ENCODE data around the gene HIGD2B. TPM values are rescaled to one million over a fixed set of nuclear protein-coding genes. Genes with fewer than 3 reads are reported as not detected.

Gene HIGD2B
- total RNA-seq, 1 experiment from 2014 or later: not detected

DNA sequence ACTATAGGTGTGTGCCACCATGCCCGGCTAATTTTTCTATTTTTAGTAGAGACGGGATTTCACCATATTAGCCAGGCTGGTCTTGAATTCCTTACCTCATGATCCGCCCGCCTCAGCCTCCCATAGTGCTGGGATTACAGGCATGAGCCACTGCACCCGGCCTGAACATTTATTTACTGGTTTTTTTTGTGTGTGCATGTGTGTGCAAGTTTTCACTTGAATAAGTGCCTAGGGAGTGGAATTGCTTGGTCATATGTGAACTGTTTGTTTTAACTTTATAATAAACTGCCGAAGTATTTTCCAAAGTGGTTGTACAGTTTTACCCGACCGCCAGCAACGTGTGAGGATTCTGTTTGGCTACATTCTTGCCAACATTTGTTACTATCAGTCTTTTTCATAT, 14.1 kb upstream of the HIGD2B start (continued):
- TF ChIP-seq, protein P1, sequence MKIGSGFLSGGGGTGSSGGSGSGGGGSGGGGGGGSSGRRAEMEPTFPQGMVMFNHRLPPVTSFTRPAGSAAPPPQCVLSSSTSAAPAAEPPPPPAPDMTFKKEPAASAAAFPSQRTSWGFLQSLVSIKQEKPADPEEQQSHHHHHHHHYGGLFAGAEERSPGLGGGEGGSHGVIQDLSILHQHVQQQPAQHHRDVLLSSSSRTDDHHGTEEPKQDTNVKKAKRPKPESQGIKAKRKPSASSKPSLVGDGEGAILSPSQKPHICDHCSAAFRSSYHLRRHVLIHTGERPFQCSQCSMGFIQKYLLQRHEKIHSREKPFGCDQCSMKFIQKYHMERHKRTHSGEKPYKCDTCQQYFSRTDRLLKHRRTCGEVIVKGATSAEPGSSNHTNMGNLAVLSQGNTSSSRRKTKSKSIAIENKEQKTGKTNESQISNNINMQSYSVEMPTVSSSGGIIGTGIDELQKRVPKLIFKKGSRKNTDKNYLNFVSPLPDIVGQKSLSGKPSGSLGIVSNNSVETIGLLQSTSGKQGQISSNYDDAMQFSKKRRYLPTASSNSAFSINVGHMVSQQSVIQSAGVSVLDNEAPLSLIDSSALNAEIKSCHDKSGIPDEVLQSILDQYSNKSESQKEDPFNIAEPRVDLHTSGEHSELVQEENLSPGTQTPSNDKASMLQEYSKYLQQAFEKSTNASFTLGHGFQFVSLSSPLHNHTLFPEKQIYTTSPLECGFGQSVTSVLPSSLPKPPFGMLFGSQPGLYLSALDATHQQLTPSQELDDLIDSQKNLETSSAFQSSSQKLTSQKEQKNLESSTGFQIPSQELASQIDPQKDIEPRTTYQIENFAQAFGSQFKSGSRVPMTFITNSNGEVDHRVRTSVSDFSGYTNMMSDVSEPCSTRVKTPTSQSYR (CRISPR knock-in tag; IDR thresholded peaks at IDR 0.05): no peak
- TF ChIP-seq ZNF317 (CRISPR knock-in tag; IDR thresholded peaks at IDR 0.05; ENCODE audit: borderline replicate concordance, low read depth) (no peak), FOXK1 (CRISPR knock-in tag; IDR thresholded peaks at IDR 0.05) (no peak), ZNF138 (CRISPR knock-in tag; conservative IDR thresholded peaks at IDR 0.05) (no peak), ZNF416 (CRISPR knock-in tag; IDR thresholded peaks at IDR 0.05) (no peak), JAZF1 (CRISPR knock-in tag; IDR thresholded peaks at IDR 0.05) (no peak), FOXP1 (CRISPR knock-in tag; IDR thresholded peaks at IDR 0.05; ENCODE audit: borderline replicate concordance) (no peak), ZNF396 (CRISPR knock-in tag; IDR thresholded peaks at IDR 0.05; ENCODE audit: borderline replicate concordance) (no peak)
- TF ChIP-seq, protein P2, sequence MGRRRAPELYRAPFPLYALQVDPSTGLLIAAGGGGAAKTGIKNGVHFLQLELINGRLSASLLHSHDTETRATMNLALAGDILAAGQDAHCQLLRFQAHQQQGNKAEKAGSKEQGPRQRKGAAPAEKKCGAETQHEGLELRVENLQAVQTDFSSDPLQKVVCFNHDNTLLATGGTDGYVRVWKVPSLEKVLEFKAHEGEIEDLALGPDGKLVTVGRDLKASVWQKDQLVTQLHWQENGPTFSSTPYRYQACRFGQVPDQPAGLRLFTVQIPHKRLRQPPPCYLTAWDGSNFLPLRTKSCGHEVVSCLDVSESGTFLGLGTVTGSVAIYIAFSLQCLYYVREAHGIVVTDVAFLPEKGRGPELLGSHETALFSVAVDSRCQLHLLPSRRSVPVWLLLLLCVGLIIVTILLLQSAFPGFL (CRISPR knock-in tag; IDR thresholded peaks at IDR 0.05; ENCODE audit: borderline replicate concordance): no peak
- TF ChIP-seq, protein P3, sequence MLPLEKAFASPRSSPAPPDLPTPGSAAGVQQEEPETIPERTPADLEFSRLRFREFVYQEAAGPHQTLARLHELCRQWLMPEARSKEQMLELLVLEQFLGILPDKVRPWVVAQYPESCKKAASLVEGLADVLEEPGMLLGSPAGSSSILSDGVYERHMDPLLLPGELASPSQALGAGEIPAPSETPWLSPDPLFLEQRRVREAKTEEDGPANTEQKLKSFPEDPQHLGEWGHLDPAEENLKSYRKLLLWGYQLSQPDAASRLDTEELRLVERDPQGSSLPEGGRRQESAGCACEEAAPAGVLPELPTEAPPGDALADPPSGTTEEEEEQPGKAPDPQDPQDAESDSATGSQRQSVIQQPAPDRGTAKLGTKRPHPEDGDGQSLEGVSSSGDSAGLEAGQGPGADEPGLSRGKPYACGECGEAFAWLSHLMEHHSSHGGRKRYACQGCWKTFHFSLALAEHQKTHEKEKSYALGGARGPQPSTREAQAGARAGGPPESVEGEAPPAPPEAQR (CRISPR knock-in tag; IDR thresholded peaks at IDR 0.05): no peak
- TF ChIP-seq, protein P4, sequence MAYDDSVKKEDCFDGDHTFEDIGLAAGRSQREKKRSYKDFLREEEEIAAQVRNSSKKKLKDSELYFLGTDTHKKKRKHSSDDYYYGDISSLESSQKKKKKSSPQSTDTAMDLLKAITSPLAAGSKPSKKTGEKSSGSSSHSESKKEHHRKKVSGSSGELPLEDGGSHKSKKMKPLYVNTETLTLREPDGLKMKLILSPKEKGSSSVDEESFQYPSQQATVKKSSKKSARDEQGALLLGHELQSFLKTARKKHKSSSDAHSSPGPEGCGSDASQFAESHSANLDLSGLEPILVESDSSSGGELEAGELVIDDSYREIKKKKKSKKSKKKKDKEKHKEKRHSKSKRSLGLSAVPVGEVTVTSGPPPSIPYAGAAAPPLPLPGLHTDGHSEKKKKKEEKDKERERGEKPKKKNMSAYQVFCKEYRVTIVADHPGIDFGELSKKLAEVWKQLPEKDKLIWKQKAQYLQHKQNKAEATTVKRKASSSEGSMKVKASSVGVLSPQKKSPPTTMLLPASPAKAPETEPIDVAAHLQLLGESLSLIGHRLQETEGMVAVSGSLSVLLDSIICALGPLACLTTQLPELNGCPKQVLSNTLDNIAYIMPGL (CRISPR knock-in tag; IDR thresholded peaks at IDR 0.05): no peak
- TF ChIP-seq, protein P5, sequence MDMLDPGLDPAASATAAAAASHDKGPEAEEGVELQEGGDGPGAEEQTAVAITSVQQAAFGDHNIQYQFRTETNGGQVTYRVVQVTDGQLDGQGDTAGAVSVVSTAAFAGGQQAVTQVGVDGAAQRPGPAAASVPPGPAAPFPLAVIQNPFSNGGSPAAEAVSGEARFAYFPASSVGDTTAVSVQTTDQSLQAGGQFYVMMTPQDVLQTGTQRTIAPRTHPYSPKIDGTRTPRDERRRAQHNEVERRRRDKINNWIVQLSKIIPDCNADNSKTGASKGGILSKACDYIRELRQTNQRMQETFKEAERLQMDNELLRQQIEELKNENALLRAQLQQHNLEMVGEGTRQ (CRISPR knock-in tag; IDR thresholded peaks at IDR 0.05): no peak
- TF ChIP-seq, protein P6, sequence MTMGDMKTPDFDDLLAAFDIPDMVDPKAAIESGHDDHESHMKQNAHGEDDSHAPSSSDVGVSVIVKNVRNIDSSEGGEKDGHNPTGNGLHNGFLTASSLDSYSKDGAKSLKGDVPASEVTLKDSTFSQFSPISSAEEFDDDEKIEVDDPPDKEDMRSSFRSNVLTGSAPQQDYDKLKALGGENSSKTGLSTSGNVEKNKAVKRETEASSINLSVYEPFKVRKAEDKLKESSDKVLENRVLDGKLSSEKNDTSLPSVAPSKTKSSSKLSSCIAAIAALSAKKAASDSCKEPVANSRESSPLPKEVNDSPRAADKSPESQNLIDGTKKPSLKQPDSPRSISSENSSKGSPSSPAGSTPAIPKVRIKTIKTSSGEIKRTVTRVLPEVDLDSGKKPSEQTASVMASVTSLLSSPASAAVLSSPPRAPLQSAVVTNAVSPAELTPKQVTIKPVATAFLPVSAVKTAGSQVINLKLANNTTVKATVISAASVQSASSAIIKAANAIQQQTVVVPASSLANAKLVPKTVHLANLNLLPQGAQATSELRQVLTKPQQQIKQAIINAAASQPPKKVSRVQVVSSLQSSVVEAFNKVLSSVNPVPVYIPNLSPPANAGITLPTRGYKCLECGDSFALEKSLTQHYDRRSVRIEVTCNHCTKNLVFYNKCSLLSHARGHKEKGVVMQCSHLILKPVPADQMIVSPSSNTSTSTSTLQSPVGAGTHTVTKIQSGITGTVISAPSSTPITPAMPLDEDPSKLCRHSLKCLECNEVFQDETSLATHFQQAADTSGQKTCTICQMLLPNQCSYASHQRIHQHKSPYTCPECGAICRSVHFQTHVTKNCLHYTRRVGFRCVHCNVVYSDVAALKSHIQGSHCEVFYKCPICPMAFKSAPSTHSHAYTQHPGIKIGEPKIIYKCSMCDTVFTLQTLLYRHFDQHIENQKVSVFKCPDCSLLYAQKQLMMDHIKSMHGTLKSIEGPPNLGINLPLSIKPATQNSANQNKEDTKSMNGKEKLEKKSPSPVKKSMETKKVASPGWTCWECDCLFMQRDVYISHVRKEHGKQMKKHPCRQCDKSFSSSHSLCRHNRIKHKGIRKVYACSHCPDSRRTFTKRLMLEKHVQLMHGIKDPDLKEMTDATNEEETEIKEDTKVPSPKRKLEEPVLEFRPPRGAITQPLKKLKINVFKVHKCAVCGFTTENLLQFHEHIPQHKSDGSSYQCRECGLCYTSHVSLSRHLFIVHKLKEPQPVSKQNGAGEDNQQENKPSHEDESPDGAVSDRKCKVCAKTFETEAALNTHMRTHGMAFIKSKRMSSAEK (CRISPR knock-in tag; IDR thresholded peaks at IDR 0.05; ENCODE audit: borderline replicate concordance): no peak

DNA sequence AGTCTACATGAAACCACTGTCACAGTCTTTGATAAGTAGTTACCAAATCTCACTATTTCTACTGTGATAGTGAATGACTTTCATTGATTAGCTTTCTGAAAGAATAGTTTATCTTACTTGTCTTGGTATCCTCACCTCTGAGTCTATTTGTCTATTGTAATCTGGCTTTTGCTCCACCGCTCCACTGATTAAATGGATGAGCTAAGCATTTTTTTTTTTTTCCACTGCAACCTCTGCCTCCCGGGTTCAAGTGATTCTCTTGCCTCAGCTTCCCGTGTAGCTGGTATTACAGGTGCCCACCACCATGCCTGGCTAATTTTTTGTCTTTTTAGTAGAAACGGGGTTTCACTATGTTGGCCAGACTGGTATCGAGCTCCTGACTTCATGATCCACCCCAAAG, 13.0 kb upstream of the HIGD2B start:
- ChIA-PET POLR2A (no interaction called here), CTCF (interaction anchor here (1.1 kb wide), 1 partner anchor 23 kb away, joined by 4 read pairs; no protein-coding TSS in a partner anchor)
- Mint-ChIP-seq H3K4me1 (no peaks in the 10 kb centered on the region), H3K27me3 (ENCODE audit: low read depth) (no peaks in the 10 kb centered on the region), H3K4me3 (no peak overlapping the region), H3K36me3 (no peaks in the 10 kb centered on the region), H3K27ac (no peak overlapping the region), H3K9me3 (no peaks in the 10 kb centered on the region)
- DNase-seq (ENCODE audit: low spot score) (no peak), ATAC-seq (no peak)
- no peak for TF ChIP-seq OVOL2 (CRISPR knock-in tag; IDR thresholded peaks at IDR 0.05; ENCODE audit: borderline replicate concordance)
- TF ChIP-seq, protein P7, sequence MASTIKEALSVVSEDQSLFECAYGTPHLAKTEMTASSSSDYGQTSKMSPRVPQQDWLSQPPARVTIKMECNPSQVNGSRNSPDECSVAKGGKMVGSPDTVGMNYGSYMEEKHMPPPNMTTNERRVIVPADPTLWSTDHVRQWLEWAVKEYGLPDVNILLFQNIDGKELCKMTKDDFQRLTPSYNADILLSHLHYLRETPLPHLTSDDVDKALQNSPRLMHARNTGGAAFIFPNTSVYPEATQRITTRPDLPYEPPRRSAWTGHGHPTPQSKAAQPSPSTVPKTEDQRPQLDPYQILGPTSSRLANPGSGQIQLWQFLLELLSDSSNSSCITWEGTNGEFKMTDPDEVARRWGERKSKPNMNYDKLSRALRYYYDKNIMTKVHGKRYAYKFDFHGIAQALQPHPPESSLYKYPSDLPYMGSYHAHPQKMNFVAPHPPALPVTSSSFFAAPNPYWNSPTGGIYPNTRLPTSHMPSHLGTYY (CRISPR knock-in tag; IDR thresholded peaks at IDR 0.05): no peak
- no peak for TF ChIP-seq RORB (CRISPR knock-in tag; IDR thresholded peaks at IDR 0.05)
- TF ChIP-seq ZNF219 (CRISPR knock-in tag; IDR thresholded peaks at IDR 0.05; ENCODE audit: borderline replicate concordance): no peak
